K562 (cell line): ENCODE data around the gene C2CD2. TPM values are rescaled to one million over a fixed set of nuclear protein-coding genes. Genes with fewer than 3 reads are reported as not detected.

ENCODE experiments used
- ATAC-seq: fragments of 200-7000 bp; cut with Tn5 transposase; 3 replicates; pipeline ENCODE4 v1.9.1; 2020; ENCODE audit warnings: moderate library complexity
- BruUV-seq: library from RNA; stranded (reverse); fragments of 400-500 nt; replicated peaks from 2 replicates; lab custom pipeline; 2021; lab: Mats Ljungman, UMichigan
- CTCF ChIA-PET: fragments of 300-600 bp; formaldehyde crosslinking; extraction: SDS; loops from one replicate; lab custom pipeline; 2021; ENCODE audit warnings: low intra/inter-chr PET ratio; lab: Yijun Ruan, JAX
- POLR2A ChIA-PET: fragments of 300-600, 350-650 bp; sonication (Branson Sonifier 250); formaldehyde crosslinking; extraction: SDS; loops from one replicate; lab custom pipeline; 2021; ENCODE audit warnings: antibody characterized with exemption, inconsistent platforms; lab: Yijun Ruan, JAX
- DNase-seq, 4 experiments: peaks; one replicate each; pipeline versions ENCODE4 v3.0.0 to v3.0.0-alpha.2; 2011 to 2018; ENCODE audit warnings: low spot score in 3 of 4, mixed read lengths in 3 of 4; ENCODE audit errors: extremely low read depth in 1 of 4
- FAIRE-seq: peaks from 2 replicates; lab custom pipeline; 2011; peaks lifted over from hg19 to GRCh38; lab: Jason Lieb, UNC
- H2AFZ ChIP-seq: 2 replicates; pipeline ENCODE4 v1.6.0; 2011; ENCODE audit warnings: low read depth, low read length, control low read depth, inconsistent platforms
- H3K27ac ChIP-seq: fragments of 200-600 bp; 3 replicates; pipeline ENCODE4 v1.8.0; 2011; ENCODE audit warnings: low read depth, mild to moderate bottlenecking, control low read depth, inconsistent platforms, low read length, moderate library complexity, mixed read lengths; ENCODE audit errors: extremely low read depth
- H3K27me3 ChIP-seq, 2 experiments: fragments of 300-600 bp in 1 of 2; 2 replicates in 1 of 2; 3 replicates in 1 of 2; pipeline versions ENCODE4 v1.6.0 to v1.8.0; 2011; ENCODE audit warnings: inconsistent platforms in 2 of 2, low read length in 2 of 2, mild to moderate bottlenecking in 1 of 2, mixed read lengths in 1 of 2, moderate library complexity in 1 of 2; ENCODE audit not compliant: control insufficient read depth in 2 of 2, insufficient read depth in 2 of 2
- H3K36me3 ChIP-seq: fragments of 300-600 bp; 3 replicates; pipeline ENCODE4 v1.8.0; 2011; ENCODE audit warnings: mild to moderate bottlenecking, low read length, inconsistent platforms; ENCODE audit not compliant: control insufficient read depth, insufficient read depth
- H3K4me1 ChIP-seq, 2 experiments: fragments of 200-600 bp in 1 of 2; replicated peaks in 1 of 2; 2 replicates in 1 of 2; 3 replicates in 1 of 2; pipeline versions ENCODE4 v1.5.1 to v1.8.0; 2011; ENCODE audit warnings: inconsistent platforms in 2 of 2, low read length in 2 of 2, mild to moderate bottlenecking in 1 of 2, mixed read lengths in 1 of 2, moderate library complexity in 1 of 2; ENCODE audit not compliant: control insufficient read depth in 2 of 2, insufficient read depth in 2 of 2
- H3K4me2 ChIP-seq: 2 replicates; pipeline ENCODE4 v1.6.1; 2011; ENCODE audit warnings: low read length, control low read depth, inconsistent platforms, mixed read lengths; ENCODE audit not compliant: insufficient read depth
- H3K4me3 ChIP-seq: fragments of 200-600 bp; sonication (generic), shearing (Covaris generic); 2 replicates; pipeline ENCODE4 v1.5.1; 2016; ENCODE audit warnings: control low read depth, inconsistent platforms
- H3K79me2 ChIP-seq: fragments of 200-600 bp; 3 replicates; pipeline ENCODE4 v1.8.0; 2011; ENCODE audit warnings: low read length, inconsistent platforms; ENCODE audit not compliant: control insufficient read depth, insufficient read depth
- H3K9ac ChIP-seq, 2 experiments: 2 replicates each; pipeline versions ENCODE4 v1.6.0 to v1.6.1; 2011; ENCODE audit warnings: low read depth in 2 of 2, low read length in 2 of 2, control low read depth in 1 of 2, inconsistent platforms in 1 of 2, mild to moderate bottlenecking in 1 of 2, mixed read lengths in 1 of 2; ENCODE audit not compliant: insufficient read depth in 1 of 2
- H3K9me1 ChIP-seq: one replicate; pipeline ENCODE4 v1.6.0; 2011; ENCODE audit warnings: inconsistent platforms, mild to moderate bottlenecking, low read length, moderate library complexity; ENCODE audit not compliant: control insufficient read depth, insufficient read depth
- H3K9me3 ChIP-seq: replicated peaks from 2 replicates; pipeline ENCODE4 v1.5.1; 2011; ENCODE audit warnings: low read depth, low read length, inconsistent platforms; ENCODE audit not compliant: control insufficient read depth, insufficient read depth
- H4K20me1 ChIP-seq: replicated peaks from 2 replicates; pipeline ENCODE4 v1.6.1; 2011; ENCODE audit warnings: low read length, inconsistent platforms, mixed read lengths; ENCODE audit not compliant: control insufficient read depth, insufficient read depth
- L3MBTL2 ChIP-seq: fragments of 450-650 bp; IDR thresholded peaks from 2 replicates; pipeline ENCODE4 v1.6.1; 2016; ENCODE audit warnings: mild to moderate bottlenecking, moderate library complexity
- MCM3 ChIP-seq: fragments of 450-650 bp; IDR thresholded peaks from 2 replicates; pipeline ENCODE4 v1.6.1; 2016
- MXI1 ChIP-seq: IDR thresholded peaks from 2 replicates; pipeline ENCODE4 v1.6.1; 2011; ENCODE audit warnings: low read depth, mild to moderate bottlenecking, improper control_type of control experiment, low read length
- POLR2AphosphoS2 ChIP-seq: IDR thresholded peaks from 2 replicates; pipeline ENCODE4 v1.6.1; 2012; ENCODE audit warnings: low read length, improper control_type of control experiment
- PRMT5 ChIP-seq: sonication (generic); formaldehyde crosslinking; IDR thresholded peaks from 2 replicates; pipeline ENCODE4 v1.5.0; 2020; ENCODE audit warnings: missing genetic modification reagents
- PYGO2 ChIP-seq: fragments of 450-650 bp; IDR thresholded peaks from 2 replicates; pipeline ENCODE4 v1.6.1; 2016; ENCODE audit warnings: mild to moderate bottlenecking, missing genetic modification characterization, moderate library complexity, missing compliant biosample characterization
- RBM25 ChIP-seq: fragments of 200-400 bp; formaldehyde crosslinking; IDR thresholded peaks from 2 replicates; pipeline ENCODE4 v1.6.1; 2018; ENCODE audit warnings: low read length, low read depth, moderate library complexity; ENCODE audit not compliant: severe bottlenecking
- SMAD2 ChIP-seq: fragments of 150-350 bp; IDR thresholded peaks from 2 replicates; pipeline ENCODE4 v1.6.1; 2014; ENCODE audit warnings: low read depth, mild to moderate bottlenecking, low read length
- SMC3 ChIP-seq: conservative IDR thresholded peaks from 2 replicates; pipeline ENCODE4 v1.6.1; 2011; ENCODE audit warnings: low read depth, low read length, improper control_type of control experiment; ENCODE audit not compliant: insufficient read depth
- ZNF143 ChIP-seq: sonication (generic); formaldehyde crosslinking; IDR thresholded peaks from 2 replicates; pipeline ENCODE4 v1.9.0; 2022; ENCODE audit warnings: mild to moderate bottlenecking, missing genetic modification reagents
- WGBS: fragments of 100-300 bp; shearing (Covaris generic); methylation state at CpG from one replicate; pipeline ENCODE4 v1.1.6; 2016; ENCODE audit warnings: low coverage, mixed read lengths; ENCODE audit not compliant: insufficient coverage; ENCODE audit errors: missing lambda C conversion rate; 5-methylcytosine and 5-hydroxymethylcytosine counted together
- in situ Hi-C: fragments of 300-500 bp; cut with MboI; formaldehyde crosslinking; loops from 4 replicates; pipeline ENCODE4 v1.15.0; 2018; ENCODE audit warnings: inconsistent platforms, mixed read lengths
- intact Hi-C: fragments of 100-400 bp; cut with micrococcal nuclease; formaldehyde crosslinking; loops from 2 replicates; pipeline ENCODE4 v1.14.2; 2022
- polyA plus RNA-seq, 8 experiments: library from polyadenylated mRNA; depleted of rRNA in 4 of 8; stranded (reverse) in 5 of 8; unstranded in 3 of 8; fragments of >200 nt; fragmentation: Nextera tagmentation in 2 of 8; fragmentation: Illumina TruSeq in 1 of 8; extraction: Ambion mirVana in 2 of 8; extraction: Trizol in 1 of 8; gene quantifications; 2 replicates each; pipeline versions ENCODE4 v1.2.1 to v1.2.3, GENCODE V29; 2011 to 2014; ENCODE audit warnings: inconsistent platforms in 1 of 8, missing spikeins in 1 of 8
- total RNA-seq, 7 experiments: library from RNA; depleted of rRNA in 6 of 7; stranded (reverse); fragments of >200 nt in 6 of 7; fragmentation: Illumina TruSeq in 2 of 7; extraction: Trizol in 2 of 7; gene quantifications; 2 replicates each; pipeline versions ENCODE4 v1.2.1 to v1.2.3, GENCODE V29; 2011 to 2021; ENCODE audit warnings: low replicate concordance in 1 of 7
- TF ChIP-seq, protein P1 (sequence below): sonication (generic); formaldehyde crosslinking; IDR thresholded peaks from 2 replicates; pipeline ENCODE4 v1.8.0; 2023; ENCODE audit warnings: mild to moderate bottlenecking, missing genetic modification reagents
- TF ChIP-seq, protein P2 (sequence below): fragments of 450-650 bp; IDR thresholded peaks from 2 replicates; pipeline ENCODE4 v1.6.1; 2014; ENCODE audit warnings: low read depth, mild to moderate bottlenecking, moderate library complexity, borderline replicate concordance
- TF ChIP-seq, protein P3 (sequence below): fragments of 250-450 bp; sonication (Bioruptor Pico); IDR thresholded peaks from 2 replicates; pipeline ENCODE4 v1.5.1; 2021; ENCODE audit warnings: mild to moderate bottlenecking

C2CD2 gene
- total and polyA plus RNA-seq, 9 of the 15 experiments (the other 6 are each of a cell fraction or from before 2014, with no cell fraction given) = 1.3 to 21.6 (median 12.1) TPM

DNA sequence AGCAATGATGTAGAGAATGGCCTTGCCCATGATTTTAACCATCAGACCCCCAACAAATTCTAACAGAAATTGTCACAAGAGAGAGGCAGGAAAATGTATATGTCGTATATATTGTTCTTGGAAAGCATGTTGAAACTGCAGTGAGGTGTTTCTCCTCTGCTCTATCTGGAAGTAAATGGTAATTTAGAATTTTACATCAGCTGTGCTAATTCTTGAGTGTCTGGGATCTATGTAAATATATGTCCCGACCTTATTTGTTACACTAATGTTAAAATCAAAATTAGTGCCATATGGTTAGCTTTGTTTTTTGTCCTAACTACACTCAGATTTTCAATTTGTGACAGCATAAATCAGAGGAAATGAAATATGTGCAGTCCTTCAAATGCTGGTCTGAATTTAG is 35.9 kb upstream of the C2CD2 start:
- FAIRE-seq (no peak), DNase-seq (no peak), ATAC-seq (no peak)
- no peaks in the 10 kb centered on the region for H3K9me1 ChIP-seq
- TF ChIP-seq RBM25 (no peak), PYGO2 (tag) (no peak), SMC3 (no peak), MCM3 (no peak), L3MBTL2 (no peak), PRMT5 (no peak), POLR2AphosphoS2 (no peak), MXI1 (no peak), SMAD2 (no peak), ZNF143 (CRISPR knock-in tag) (no peak)
- TF ChIP-seq, protein P1, sequence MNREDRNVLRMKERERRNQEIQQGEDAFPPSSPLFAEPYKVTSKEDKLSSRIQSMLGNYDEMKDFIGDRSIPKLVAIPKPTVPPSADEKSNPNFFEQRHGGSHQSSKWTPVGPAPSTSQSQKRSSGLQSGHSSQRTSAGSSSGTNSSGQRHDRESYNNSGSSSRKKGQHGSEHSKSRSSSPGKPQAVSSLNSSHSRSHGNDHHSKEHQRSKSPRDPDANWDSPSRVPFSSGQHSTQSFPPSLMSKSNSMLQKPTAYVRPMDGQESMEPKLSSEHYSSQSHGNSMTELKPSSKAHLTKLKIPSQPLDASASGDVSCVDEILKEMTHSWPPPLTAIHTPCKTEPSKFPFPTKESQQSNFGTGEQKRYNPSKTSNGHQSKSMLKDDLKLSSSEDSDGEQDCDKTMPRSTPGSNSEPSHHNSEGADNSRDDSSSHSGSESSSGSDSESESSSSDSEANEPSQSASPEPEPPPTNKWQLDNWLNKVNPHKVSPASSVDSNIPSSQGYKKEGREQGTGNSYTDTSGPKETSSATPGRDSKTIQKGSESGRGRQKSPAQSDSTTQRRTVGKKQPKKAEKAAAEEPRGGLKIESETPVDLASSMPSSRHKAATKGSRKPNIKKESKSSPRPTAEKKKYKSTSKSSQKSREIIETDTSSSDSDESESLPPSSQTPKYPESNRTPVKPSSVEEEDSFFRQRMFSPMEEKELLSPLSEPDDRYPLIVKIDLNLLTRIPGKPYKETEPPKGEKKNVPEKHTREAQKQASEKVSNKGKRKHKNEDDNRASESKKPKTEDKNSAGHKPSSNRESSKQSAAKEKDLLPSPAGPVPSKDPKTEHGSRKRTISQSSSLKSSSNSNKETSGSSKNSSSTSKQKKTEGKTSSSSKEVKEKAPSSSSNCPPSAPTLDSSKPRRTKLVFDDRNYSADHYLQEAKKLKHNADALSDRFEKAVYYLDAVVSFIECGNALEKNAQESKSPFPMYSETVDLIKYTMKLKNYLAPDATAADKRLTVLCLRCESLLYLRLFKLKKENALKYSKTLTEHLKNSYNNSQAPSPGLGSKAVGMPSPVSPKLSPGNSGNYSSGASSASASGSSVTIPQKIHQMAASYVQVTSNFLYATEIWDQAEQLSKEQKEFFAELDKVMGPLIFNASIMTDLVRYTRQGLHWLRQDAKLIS (CRISPR knock-in tag) = no peak
- TF ChIP-seq, protein P2, sequence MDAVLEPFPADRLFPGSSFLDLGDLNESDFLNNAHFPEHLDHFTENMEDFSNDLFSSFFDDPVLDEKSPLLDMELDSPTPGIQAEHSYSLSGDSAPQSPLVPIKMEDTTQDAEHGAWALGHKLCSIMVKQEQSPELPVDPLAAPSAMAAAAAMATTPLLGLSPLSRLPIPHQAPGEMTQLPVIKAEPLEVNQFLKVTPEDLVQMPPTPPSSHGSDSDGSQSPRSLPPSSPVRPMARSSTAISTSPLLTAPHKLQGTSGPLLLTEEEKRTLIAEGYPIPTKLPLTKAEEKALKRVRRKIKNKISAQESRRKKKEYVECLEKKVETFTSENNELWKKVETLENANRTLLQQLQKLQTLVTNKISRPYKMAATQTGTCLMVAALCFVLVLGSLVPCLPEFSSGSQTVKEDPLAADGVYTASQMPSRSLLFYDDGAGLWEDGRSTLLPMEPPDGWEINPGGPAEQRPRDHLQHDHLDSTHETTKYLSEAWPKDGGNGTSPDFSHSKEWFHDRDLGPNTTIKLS = no peak
- TF ChIP-seq, protein P3, sequence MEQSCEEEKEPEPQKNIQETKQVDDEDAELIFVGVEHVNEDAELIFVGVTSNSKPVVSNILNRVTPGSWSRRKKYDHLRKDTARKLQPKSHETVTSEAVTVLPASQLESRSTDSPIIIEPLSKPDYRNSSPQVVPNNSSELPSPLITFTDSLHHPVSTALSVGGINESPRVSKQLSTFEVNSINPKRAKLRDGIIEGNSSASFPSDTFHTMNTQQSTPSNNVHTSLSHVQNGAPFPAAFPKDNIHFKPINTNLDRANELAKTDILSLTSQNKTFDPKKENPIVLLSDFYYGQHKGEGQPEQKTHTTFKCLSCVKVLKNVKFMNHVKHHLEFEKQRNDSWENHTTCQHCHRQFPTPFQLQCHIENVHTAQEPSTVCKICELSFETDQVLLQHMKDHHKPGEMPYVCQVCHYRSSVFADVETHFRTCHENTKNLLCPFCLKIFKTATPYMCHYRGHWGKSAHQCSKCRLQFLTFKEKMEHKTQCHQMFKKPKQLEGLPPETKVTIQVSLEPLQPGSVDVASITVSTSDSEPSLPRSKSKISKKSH (CRISPR knock-in tag) = no peak
- POLR2A ChIA-PET = interaction anchor here (0.9 kb wide), 1 partner anchor 170 kb away, joined by 4 read pairs; no protein-coding TSS in a partner anchor
- intact Hi-C loops = no loop called here
- no peak overlapping the region for H3K27ac ChIP-seq
- no peaks in the 10 kb centered on the region for H3K4me1 ChIP-seq
- no peaks in the 10 kb centered on the region for H4K20me1 ChIP-seq
- 50% methylated on average over 2 of the region's 2 CpGs for WGBS
- no peak overlapping the region for H2AFZ ChIP-seq
- H3K9me3 ChIP-seq = no peaks in the 10 kb centered on the region
- H3K27me3 ChIP-seq = no peaks in the 10 kb centered on the region
- no TSS peak for BruUV-seq
- no peak overlapping the region for H3K4me3 ChIP-seq
- CTCF ChIA-PET = no interaction called here
- H3K4me2 ChIP-seq = no peak overlapping the region
- no peaks in the 10 kb centered on the region for H3K79me2 ChIP-seq
- H3K36me3 ChIP-seq = peaks cover 42% of the 10 kb centered on the region
- in situ Hi-C loops = no loop called here
- H3K9ac ChIP-seq = no peak overlapping the region
